HG03064 (cell line): ENCODE results near the gene CARMIL3.
"Not testable (repeated sequence)": the region's sequence is repeated elsewhere in the genome, so short reads cannot be mapped to it uniquely, and the experiment has no call there.

Experiments used
- ATAC-seq: cut with Tn5 transposase; IDR thresholded peaks from one replicate; pipeline ENCODE4 v1.9.1; 2021; ENCODE audit warnings: low read depth; ENCODE audit not compliant: unreplicated experiment

The CARMIL3 gene

GRCh38 chr14:24051789-24052655 lies at the start of gene CARMIL3:
CARMIL3 (plus strand) TSS chr14:24052009; CDS start chr14:24052154, 145 bp downstream.
- ATAC-seq: peak; percentile 72

DNA sequence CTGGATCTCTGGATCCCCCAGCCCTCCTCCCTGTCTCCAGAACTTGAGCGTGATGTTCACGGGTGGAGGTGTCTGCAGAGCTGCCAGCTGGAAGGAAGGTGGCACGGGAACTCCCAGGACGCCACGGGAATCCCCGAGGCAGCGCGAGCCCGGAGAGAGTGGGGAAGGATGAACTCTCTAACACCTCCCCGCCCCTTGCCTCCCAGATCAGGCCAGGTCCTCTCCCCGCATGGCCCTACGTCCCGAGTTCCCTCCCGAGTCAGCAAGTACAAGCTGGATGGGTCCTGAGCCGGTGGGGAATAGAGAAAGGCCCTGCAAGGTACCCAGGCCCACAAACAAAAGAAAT lies 45.4 kb upstream of the CARMIL3 start:
- not testable (repeated sequence) for ATAC-seq

- ATAC-seq: not testable (repeated sequence)
Observed at GRCh38 chr14:24006817-24007652, 44.8 kb upstream of the CARMIL3 start.

GRCh38 chr14:24011051-24011450 lies 40.8 kb upstream of the CARMIL3 start:
- no peak for ATAC-seq

DNA sequence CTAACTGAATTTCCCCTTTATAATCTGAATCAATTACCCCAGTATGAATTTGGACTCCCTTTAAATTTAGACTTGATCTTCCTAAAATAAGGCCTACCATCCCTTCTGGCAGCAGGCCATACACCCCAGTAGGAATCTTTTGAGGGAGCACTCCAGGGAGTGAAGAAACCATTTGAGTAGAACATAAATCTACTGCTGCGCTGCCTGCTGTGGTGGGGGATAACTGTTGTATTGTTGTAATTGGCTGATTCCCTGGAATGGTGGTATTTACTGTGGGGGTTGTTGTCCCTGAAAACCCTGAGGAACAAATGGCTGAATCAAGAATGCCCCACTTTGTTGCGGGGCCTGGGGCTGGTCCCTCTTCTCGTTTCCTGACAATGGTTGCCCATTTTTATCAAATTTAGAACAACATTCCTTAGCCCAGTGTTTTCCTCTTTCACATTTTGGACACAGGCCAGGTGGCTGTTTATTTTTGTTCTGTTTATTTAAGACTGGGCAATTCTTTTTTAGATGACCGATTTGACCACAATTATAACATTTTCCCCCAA lies 39.0 kb upstream of the CARMIL3 start:
- ATAC-seq: not testable (repeated sequence)

DNA sequence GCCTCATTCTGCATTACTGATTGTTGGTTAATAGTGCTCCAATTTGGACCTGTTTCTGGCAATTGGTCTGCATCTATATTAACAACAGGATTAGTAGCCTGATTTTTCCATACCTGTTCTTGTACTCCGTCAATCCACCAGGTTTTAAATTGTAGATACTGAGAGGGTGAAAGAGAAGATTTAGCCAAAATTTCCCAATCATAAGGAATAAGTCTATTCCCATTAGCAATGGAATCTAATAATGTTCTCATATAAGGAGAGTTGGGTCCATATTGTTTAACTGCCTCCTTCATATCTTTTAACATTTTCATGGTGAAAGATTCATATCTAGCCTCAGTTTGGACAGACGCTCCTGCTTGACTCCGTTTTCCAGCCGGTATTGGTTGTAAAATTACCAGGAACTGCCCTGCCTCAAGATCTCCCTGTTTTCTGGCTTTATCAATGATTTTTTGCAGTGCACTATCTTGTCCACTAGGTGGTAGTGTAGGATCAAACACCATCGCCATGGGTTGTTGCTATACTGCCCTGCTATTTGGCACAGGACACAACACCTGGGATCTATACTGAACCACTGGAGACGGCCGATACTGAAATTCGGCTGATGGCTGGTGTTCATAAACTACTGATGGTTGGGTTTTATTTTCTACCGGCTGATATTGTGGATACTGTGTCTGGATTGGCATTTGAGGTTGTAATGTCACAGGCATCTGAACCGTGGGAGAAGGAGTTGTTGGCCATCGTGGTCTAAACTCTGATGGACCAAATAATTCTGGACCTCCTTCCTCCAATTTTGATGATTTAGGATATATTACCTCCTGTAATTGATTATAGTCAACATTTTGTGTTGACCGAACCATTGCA lies 37.9 kb upstream of the CARMIL3 start:
- ATAC-seq: peak; percentile 59

- ATAC-seq: not testable (repeated sequence)
Observed at GRCh38 chr14:24015745-24016144, 36.1 kb upstream of the CARMIL3 start.

DNA sequence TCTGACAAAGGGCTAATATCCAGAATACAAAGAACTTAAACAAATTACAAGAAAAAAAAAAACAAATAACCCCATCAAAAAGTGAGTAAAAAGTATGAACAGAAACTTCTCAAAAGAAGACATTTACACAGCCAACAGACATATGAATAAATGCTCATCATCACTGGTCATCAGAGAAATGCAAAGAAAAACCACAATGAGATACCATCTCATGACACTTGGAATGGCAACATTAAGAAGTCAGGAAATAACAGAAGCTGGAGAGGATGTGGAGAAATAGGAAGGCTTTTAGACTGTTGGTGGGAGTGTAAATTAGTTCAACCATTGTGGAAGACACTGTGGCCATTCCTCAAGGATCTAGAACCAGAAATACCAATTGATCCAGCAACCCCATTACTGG lies 32.8 kb upstream of the CARMIL3 start:
- not testable (repeated sequence) for ATAC-seq

- ATAC-seq: not testable (repeated sequence)
Observed at GRCh38 chr14:24019944-24020343, 31.9 kb upstream of the CARMIL3 start.

DNA sequence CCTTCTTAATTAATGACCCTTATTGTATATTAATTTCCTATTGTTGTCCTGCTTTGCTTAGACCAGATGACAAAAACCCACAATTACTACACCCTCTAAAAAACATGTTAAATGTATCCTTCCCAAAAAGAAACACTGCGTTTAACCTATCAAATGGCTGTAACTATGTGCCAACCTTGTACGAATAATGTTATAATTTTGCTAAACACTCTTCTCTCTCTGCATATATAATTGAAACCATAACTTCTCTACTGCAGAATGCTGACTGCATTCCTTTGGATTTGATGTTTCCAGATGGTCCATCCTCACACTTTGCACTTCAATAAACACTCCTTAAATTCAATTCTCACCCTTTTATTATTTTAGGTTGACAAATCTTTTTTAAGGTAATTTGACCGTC lies 31.3 kb upstream of the CARMIL3 start:
- not testable (repeated sequence) for ATAC-seq

- not testable (repeated sequence) for ATAC-seq
Observed at GRCh38 chr14:24024939-24025418, 26.8 kb upstream of the CARMIL3 start.

DNA sequence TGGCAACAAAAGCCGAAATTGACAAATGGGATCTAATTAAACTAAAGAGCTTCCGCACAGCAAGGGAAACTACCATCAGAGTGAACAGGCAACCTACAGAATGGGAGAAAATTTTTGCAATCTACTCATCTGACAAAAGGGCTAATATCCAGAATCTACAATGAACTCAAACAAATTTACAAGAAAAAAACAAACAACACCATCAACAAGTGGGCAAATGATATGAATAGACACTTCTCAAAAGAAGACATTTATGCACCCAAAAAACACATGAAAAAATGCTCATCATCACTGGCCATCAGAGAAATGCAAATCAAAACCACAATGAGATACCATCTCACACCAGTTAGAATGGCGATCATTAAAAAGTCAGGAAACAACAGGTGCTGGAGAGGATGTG lies 22.1 kb upstream of the CARMIL3 start:
- ATAC-seq: not testable (repeated sequence)

DNA sequence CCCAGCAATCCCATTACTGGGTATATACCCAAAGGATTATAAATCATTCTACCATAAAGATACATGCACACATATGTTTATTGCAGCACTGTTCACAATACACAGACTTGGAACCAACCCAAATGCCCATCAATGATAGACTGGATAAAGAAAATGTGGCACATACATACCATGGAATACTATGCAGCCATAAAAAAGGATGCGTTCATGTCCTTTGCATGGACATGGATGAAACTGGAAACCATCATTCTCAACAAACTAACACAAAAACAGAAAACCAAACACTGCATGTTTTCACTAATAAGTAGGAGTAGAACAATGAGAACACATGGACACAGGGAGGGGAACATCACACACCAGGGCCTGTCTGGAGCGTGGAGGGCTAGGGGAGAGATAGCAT lies 20.5 kb upstream of the CARMIL3 start:
- not testable (repeated sequence) for ATAC-seq

DNA sequence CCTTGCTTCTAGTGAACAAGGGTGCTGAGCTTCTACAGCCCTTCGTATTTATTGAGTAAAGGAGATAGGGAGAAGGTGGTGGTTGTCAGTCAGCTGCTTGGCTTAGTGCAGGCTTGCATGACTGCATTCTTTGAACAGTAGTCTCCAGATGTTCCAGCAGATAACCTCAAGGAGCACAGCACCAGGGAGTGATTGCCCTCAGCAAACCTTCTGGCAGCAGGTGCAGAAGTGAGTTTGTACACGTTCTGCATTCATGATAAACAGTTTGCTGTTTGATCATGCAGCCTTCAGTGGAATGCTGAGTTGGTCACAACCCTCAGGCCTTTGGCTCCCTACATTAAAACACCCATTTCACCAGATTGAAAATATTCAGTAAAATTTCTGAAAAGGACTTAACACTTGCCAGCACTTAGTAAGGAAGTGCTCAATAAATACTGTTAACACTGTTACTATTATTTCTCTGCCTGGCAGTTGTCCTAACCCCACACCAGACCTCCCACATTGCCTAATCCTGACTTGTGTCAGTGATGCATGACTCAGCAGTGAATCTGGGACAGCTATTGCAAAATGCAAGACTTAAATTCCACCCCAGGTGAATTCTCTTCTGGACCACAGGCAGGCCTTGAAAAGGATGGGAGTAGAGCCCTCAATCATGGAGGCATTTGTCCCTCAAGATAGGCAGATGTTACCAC lies 18.9 kb upstream of the CARMIL3 start:
- ATAC-seq: no peak

DNA sequence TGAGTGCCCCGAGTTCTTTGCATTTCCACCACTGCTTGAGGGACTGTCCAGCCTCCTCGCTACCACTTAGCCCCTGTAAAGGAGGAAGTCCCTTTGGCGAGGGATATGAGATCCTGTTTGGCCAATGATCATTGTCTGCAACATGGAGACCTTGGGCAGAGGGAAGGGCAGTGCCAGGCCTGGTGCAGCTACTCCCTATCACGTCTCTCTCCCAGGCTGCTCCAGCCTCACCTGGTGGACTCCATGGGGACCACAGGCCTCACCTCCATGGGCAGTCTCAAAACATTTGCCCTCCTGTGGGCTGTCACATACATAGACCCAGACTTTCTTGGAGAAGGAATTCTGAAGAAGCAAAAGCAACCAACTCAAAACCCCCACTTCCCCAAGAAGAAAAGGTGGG lies 16.0 kb upstream of the CARMIL3 start:
- not testable (repeated sequence) for ATAC-seq

DNA sequence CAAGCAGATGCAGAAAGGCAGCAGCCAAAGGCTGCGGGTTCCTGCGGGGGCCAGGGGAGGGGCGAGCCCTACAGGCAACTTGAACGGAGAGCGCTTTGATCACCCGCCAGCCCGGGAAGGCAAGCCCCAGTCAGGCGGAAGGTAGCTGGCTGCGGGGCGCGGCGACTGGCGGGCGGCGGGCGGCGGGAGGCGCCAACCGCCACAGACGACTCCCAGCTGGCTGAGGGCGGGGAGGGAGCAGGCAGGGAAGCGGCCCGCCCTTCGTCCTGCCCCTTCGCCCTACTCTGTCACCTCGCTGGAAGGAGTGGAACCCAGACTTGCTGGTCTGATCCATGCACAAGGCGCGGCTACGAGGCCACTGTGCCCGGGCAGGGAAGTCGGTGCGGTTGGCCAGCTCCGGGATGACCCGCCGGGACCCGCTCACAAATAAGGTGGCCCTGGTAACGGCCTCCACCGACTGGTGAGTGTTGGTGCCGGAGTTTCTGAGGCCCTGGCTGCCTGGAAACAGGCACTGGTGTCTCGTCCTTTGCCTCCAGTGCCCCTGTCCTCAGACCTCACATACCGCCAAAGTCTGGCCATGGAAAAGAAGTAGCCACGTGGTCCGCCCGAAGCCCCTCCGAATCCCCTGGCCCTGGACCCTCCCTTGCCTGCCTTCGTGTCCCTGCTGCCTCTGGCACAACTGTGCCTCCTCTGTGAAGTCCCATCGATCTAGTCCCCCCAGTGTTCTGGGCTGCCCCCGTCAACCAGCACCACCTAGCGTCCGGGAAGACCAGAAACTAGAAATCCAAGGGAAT lies 15.4 kb upstream of the CARMIL3 start:
- peak; percentile 63 for ATAC-seq

GRCh38 chr14:24036963-24037657 lies 14.7 kb upstream of the CARMIL3 start:
- ATAC-seq: not testable (repeated sequence)

DNA sequence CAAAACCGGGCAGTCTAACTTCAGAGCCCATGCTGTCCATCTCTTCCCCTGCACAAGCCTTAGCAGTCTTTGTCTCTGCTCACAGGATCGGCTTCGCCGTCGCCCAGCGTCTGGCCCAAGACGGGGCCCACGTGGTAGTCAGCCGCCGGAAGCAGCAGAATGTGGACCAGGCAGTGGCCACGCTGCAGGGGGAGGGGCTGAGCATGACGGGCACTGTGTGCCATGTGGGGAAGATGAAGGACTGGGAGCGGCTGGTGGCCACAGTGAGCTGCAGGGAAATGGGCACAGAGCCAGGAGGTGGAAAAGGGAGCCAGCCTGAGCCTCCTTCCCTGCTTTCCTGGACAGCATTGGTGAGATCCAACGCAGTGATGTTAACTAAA lies 14.2 kb upstream of the CARMIL3 start:
- no peak for ATAC-seq
